NCI-H187 (cell line): ENCODE results near the gene GKAP1.
A peak's percentile ranks its signal among the peaks of the same experiment; 100 is the strongest.
"Not testable (repeated sequence)": the region's sequence is repeated elsewhere in the genome, so short reads cannot be mapped to it uniquely, and the experiment has no call there.

Source experiments
- DNase-seq, 2 experiments: peaks; one replicate each; lab custom pipeline; 2025; lab: John Stamatoyannopoulos, UW

Gene GKAP1

GRCh38 chr9:83817356-83818278 lies at the start of gene GKAP1:
GKAP1 (minus strand) TSS chr9:83817769; CDS start chr9:83806517, 11,252 bp downstream.
- peak; percentile 10 to 35 for DNase-seq

GRCh38 chr9:83849895-83850294 lies 32.3 kb upstream of the GKAP1 start:
- not testable (repeated sequence) for DNase-seq

- DNase-seq = not testable (repeated sequence)
Measured at GRCh38 chr9:83837070-83837643, 19.6 kb upstream of the GKAP1 start.

DNA sequence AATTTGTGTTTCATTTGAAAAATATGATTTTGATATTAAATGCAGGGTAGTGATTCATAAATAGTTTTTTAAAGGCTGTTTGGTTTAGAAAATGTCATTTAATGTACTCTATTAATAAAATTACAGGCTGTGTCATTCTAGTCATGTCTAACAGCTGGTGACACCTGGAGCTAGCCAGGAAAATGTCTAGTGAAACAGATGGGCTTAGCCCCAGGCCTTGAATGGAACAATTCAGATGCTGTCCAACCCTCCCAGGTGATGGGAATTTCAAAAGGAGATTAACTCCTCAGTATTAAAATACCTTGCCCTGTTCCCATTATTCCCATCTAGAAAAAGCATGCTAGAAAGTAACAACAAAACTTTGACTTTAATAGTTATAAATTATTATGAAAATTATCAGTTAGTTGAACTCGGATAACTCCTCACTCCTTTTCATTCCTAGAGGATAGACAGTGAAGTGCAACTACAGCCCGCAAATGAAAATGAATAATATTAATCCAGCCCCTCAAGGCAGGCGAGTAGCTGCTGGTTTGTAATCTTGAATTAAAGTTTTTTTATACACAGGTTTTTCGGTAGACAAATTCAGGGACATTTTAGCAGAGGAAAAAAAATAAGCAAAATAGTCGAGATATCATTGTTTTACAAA lies 13.0 kb upstream of the GKAP1 start:
- not testable (repeated sequence) for DNase-seq

- not testable (repeated sequence) for DNase-seq
Measured at GRCh38 chr9:83824986-83825623, 7.5 kb upstream of the GKAP1 start.

GRCh38 chr9:83817011-83817355 lies 586 bp downstream of the GKAP1 start:
- DNase-seq = not testable (repeated sequence)

DNA sequence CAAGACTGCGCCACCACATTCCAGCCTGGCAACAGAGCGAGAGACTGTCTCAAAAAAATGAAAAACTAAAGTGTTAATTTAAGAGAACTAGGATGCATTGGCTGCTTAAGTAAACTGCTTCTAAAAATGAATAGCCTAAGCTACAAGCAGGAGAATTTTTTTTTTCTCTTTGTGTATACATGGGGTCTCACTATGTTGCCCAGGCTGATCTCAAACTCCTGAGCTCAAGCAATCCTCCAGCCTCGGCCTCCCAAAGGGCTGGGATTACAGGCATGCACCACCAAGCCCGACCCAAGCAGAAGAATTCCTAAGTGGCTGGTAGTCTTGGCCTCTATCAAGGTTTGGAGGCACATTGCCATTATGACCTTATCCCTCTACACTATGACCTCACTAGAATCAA lies 2.4 kb downstream of the GKAP1 start:
- not testable (repeated sequence) for DNase-seq

DNA sequence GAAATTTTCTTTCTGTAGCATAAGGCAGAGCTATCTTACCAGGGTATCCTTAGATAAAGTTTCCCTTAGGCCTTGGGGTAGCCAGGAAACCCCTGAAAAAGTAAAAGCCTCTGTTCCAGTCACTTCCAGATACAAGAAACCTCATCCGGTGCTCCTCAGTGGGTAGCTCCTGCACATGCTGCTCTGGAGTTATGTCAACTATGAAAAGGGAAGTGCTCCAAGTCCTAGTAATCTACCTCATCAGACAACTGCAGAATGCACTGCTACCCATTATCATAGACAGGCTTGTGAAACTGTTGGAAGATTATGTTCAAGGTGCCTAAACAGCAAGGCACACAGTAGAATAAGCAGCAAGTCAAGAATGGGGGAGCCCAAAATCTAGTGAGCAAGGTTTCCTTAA lies 8.4 kb downstream of the GKAP1 start:
- DNase-seq = not testable (repeated sequence)

DNA sequence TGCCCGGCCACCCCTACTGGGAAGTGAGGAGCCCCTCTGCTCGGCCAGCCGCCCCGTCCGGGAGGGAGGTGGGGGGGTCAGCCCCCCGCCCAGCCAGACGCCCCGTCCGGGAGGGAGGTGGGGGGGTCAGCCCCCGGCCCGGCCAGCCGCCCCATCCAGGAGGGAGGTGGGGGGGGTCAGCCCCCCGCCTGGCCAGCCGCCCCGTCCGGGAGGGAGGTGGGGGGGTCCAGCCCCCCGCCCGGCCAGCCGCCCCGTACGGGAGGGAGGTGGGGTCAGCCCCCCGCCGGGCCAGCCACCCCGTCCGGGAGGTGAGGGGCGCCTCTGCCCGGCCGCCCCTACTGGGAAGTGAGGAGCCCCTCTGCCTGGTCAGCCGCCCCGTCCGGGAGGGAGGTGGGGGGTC lies 13.1 kb downstream of the GKAP1 start:
- not testable (repeated sequence) for DNase-seq

DNA sequence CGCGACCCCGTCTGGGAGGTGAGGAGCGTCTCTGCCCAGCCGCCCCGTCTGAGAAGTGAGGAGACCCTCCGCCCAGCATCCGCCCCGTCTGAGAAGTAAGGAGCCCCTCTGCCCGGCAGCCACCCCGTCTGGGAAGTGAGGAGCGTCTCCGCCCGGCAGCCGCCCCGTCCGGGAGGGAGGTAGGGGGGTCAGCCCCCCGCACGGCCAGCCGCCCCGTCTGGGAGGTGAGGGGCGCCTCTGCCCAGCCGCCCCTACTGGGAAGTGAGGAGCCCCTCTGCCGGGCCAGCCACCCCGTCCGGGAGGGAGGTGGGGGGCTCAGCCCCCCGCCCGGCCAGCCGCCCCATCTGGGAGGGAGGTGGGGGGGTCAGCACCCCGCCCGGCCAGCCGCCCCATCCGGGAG lies 13.6 kb downstream of the GKAP1 start:
- not testable (repeated sequence) for DNase-seq

- DNase-seq = no peak
Measured at GRCh38 chr9:83800236-83801033, 17.1 kb downstream of the GKAP1 start.

- no peak for DNase-seq
Measured at GRCh38 chr9:83794051-83794450, 23.5 kb downstream of the GKAP1 start.

DNA sequence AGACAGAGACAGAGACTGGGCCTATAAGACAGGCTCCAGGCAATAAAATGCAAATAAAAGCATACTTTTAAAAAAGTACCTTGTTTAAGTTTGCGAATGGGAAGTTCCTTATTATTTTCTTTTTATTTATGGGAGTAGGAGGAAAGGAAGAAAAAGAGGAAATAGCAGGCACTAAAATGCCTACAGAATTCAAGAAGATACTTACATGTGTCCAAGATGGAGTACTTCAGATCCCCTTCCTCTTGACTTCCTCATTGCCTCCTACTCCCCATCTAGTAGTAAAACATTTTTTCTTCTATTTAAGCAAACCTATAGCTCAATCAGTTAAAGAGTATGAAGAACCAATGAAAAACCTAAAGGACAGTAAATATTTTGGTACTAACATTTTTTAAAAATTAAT lies 24.8 kb downstream of the GKAP1 start:
- no peak for DNase-seq

DNA sequence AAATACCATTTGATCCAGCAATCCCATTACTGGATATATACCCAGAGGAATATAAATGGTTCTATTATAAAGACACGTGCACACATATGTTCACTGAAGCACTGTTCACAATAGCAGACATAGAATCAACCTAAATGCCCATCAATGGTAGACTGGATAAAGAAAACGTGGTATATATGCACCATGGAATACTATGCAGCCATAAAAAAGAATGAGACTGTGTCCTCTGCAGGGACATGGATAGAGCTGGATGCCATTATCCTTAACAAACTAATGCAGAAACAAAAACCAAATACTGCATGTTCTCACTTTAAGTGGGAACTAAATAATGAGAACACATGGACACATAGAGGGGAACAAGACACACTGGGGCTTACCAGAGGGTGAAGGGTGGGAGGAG lies 39.4 kb downstream of the GKAP1 start:
- no peak for DNase-seq

DNA sequence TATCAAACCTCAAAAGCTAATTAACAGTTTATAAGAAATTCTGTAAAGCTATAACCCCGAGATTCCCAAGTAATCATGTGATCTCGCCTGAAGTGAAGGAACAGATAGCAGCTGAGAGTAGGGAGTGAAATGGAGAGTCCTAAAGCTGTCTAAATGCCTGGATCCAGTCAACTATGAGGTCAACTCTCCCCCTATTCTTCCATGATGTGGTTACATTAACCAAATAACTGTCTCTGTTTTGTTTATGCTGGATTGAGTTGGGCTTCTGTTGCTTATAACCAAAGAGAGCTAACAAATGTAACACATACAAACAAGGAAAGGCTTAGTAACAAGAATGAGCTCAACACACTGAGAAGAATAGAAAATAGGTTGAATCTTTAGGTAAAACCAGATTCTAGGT lies 41.6 kb downstream of the GKAP1 start:
- DNase-seq = no peak

- DNase-seq = no peak
Measured at GRCh38 chr9:83772860-83773259, 44.7 kb downstream of the GKAP1 start.

DNA sequence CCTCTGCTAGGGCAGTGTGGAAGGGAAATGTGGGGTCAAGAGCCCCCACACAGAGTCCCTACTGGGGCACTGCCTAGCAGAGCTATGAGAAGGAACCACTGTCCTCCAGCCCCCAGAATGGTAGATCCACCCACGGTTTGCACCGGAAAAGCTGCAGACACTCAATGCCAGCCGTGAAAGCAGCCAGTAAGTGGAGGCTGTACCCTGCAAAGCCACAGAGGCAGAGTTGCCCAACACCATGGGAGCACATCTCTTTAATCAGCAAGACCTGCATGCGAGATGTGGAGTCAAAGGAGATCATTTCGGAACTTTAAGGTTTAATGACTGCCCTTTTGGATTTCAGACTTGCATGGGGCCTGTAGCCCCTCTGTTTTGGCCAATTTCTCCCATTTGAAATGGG lies 52.2 kb downstream of the GKAP1 start:
- DNase-seq = no peak

DNA sequence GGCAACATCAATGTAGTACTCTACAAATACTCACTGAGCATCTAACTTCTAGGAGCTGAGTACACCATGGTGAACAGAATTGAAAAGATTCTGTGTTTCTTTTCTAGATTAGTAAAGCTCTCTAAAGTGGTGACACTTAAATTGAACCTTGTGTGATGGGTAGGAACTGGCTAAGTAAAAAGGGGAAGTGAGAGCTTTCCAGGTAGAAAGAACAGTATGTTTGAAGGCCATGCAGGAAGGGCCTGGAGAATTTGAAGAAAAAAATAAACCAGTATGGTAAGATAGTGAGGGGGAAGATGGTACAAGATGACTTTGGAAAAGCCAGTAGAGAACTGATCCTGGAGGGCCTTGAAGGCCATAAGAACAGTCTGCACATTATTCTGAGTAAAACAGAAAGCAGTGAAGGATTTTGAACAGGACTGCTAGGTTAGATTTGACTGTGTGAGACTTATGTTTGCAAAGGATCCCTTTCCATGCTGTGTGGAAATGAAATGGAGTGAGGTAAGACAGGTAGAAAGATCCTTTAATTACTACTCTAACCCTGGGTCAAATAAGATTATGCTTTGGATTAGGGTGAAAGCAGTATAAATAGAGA lies 63.1 kb downstream of the GKAP1 start:
- DNase-seq = no peak

DNA sequence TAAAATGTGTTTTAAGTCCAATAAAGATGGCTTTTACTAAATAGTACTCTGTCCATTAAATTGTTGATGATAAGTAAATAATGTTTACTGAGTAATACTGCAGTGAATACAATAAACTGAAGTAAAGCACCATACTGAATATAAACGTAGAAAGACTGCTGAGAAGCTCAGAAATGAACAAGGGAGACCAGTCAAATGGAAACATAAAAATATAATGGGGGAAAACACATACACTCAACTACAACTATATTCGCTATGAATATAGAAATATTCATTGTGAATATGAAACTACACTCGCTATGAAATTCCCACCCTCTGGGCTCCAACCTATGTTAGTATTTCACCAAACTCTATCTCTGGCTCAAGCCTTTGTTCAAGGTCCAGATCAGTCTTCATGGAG lies 67.9 kb downstream of the GKAP1 start:
- no peak for DNase-seq

- DNase-seq = no peak
Measured at GRCh38 chr9:83744206-83744605, 73.4 kb downstream of the GKAP1 start.

GRCh38 chr9:83733739-83734138 lies 83.8 kb downstream of the GKAP1 start:
- no peak for DNase-seq
